Adrenal gland (tissue), 12 donors: ENCODE measurements around the gene MEPCE. TPM values are rescaled to one million over a fixed set of nuclear protein-coding genes. Genes with fewer than 3 reads are reported as not detected.

Source experiments
- DNase-seq, 7 donors: peaks; one replicate each; pipeline ENCODE4 v3.0.0-alpha.2; 2019 to 2020
- H3K27ac ChIP-seq, 5 donors: fragments of 200-600 bp; sonication (generic) in 4 of 5; 1 replicate in 3 of 5; 2 replicates in 2 of 5; pipeline versions ENCODE4 v1.5.1 to v1.8.0; 2016 to 2020; ENCODE audit warnings: mild to moderate bottlenecking in 1 of 5
- H3K27me3 ChIP-seq: fragments of 200-600 bp; 2 replicates; pipeline ENCODE4 v1.8.0; 2021
- H3K36me3 ChIP-seq, 2 donors: fragments of 200-600 bp; replicated peaks in 1 of 2; 1 replicate in 1 of 2; 2 replicates in 1 of 2; pipeline versions ENCODE4 v1.5.1 to v1.8.0; 2018 to 2022
- H3K4me1 ChIP-seq, 2 donors: fragments of 200-600 bp; replicated peaks in 1 of 2; 1 replicate in 1 of 2; 2 replicates in 1 of 2; pipeline versions ENCODE4 v1.5.1 to v1.8.0; 2018 to 2021
- H3K4me3 ChIP-seq, 4 donors: fragments of 200-600 bp; sonication (generic) in 3 of 4; one replicate each; pipeline ENCODE4 v1.5.1; 2016 to 2018
- H3K9me3 ChIP-seq, 3 donors: fragments of 200-600 bp; sonication (generic) in 1 of 3; replicated peaks in 1 of 3; 1 replicate in 2 of 3; 2 replicates in 1 of 3; pipeline versions ENCODE4 v1.5.1 to v1.8.0; 2016 to 2021
- CTCF ChIP-seq, 6 experiments: fragments of 450-650 bp in 4 of 6; fragments of 200-600 bp in 2 of 6; sonication (generic) in 1 of 6; IDR thresholded peaks; 1 replicate in 5 of 6; 2 replicates in 1 of 6; pipeline versions ENCODE4 v1.5.1 to v1.8.0; 2016 to 2021; ENCODE audit warnings: antibody characterized with exemption in 6 of 6, mild to moderate bottlenecking in 2 of 6, moderate library complexity in 1 of 6
- POLR2A ChIP-seq, 2 donors: fragments of 450-650 bp; IDR thresholded peaks; one replicate each; pipeline ENCODE4 v1.6.1; 2017; ENCODE audit warnings: antibody characterized with exemption in 2 of 2, mild to moderate bottlenecking in 2 of 2, moderate library complexity in 1 of 2
- WGBS, 4 donors: extraction: QIAGEN DNeasy Blood & Tissue Kit in 2 of 4; methylation state at CpG; one replicate each; pipeline versions ENCODE4 v1.1.5 to v1.1.7; 2013 to 2017; 5-methylcytosine and 5-hydroxymethylcytosine counted together
- intact Hi-C, 2 donors: fragments of 100-400 bp; cut with DNase I; formaldehyde crosslinking; loops; one replicate each; pipeline versions ENCODE4 v1.14.1 to v1.15.0; 2022 to 2023
- polyA plus RNA-seq, 3 donors: library from polyadenylated mRNA; stranded (reverse); fragments of 200-250 nt in 2 of 3; fragments of 350-450 nt in 1 of 3; fragmentation: Illumina TruSeq in 1 of 3; extraction: RNeasy Lipid Tissue Mini Kit (QIAGEN cat#74804) in 1 of 3; gene quantifications; one replicate each; pipeline ENCODE4 v1.2.3, GENCODE V29; 2013 to 2014
- total RNA-seq, 9 donors: library from RNA; depleted of rRNA in 4 of 9; stranded (reverse); fragments of >200 nt in 4 of 9; fragments of 120-200 nt in 1 of 9; fragmentation: NEBNext Ultra II Directional in 1 of 9; extraction: Animal tissue kit (Norgen Biotek cat#: 25700) in 1 of 9; gene quantifications; one replicate each; pipeline versions ENCODE4 v1.1.0 to v1.2.4, GENCODE V29; 2013 to 2023
- donor health status: healthy with polysubstance abuse.
- donor health status: Bipolar disorder and iron deficiency.
- donor health status: DM: yes; HTN: yes; CAD: no.
- donor health status: DM: no; HTN: no; CAD: no.
- donor health status: DM: no; HTN: no; CAD: no.
- donor health status: DM: yes; HTN: yes; CAD: no.

Gene MEPCE
- total and polyA plus RNA-seq, 12 donors: 24.8 to 76.8 (median 51.8) TPM

GRCh38 chr7:100433276-100433591 is 3.6 kb downstream of the MEPCE start:
- no peak overlapping the region for H3K4me3 ChIP-seq
- DNase-seq: no peak
- no peaks in the 10 kb centered on the region for H3K27me3 ChIP-seq
- peaks cover 0 to 29% of the 10 kb centered on the region in 2 donors for H3K36me3 ChIP-seq
- TF ChIP-seq POLR2A (IDR thresholded peaks at IDR 0.05) (no peak), CTCF (IDR thresholded peaks at IDR 0.05) (no peak)
- intact Hi-C loops: no loop called here
- H3K4me1 ChIP-seq: peaks cover 24 to 52% of the 10 kb centered on the region in 2 donors
- peak overlapping the region in 1 of 5 donors; percentile 95 for H3K27ac ChIP-seq
- WGBS, 4 donors: 60 to 78% (median 68%) methylated on average over 3 to 4 of the region's 4 CpGs
- no peaks in the 10 kb centered on the region for H3K9me3 ChIP-seq

- H3K4me3 ChIP-seq: no peak overlapping the region
- H3K27me3 ChIP-seq: no peaks in the 10 kb centered on the region
- H3K9me3 ChIP-seq: no peaks in the 10 kb centered on the region
- peak overlapping the region in 2 of 5 donors; percentile 95 to 98 for H3K27ac ChIP-seq
- intact Hi-C loops: no loop called here
- H3K36me3 ChIP-seq: peaks cover 0 to 29% of the 10 kb centered on the region in 2 donors
- TF ChIP-seq POLR2A (IDR thresholded peaks at IDR 0.05): no peak
- no peak for TF ChIP-seq CTCF (IDR thresholded peaks at IDR 0.05)
- H3K4me1 ChIP-seq: peaks cover 24 to 54% of the 10 kb centered on the region in 2 donors
- WGBS, 4 donors: 66 to 68% (median 66%) methylated on average over 10 of the region's 10 CpGs
- no peak for DNase-seq
Measured at GRCh38 chr7:100433592-100434296, 4.1 kb downstream of the MEPCE start.

DNA sequence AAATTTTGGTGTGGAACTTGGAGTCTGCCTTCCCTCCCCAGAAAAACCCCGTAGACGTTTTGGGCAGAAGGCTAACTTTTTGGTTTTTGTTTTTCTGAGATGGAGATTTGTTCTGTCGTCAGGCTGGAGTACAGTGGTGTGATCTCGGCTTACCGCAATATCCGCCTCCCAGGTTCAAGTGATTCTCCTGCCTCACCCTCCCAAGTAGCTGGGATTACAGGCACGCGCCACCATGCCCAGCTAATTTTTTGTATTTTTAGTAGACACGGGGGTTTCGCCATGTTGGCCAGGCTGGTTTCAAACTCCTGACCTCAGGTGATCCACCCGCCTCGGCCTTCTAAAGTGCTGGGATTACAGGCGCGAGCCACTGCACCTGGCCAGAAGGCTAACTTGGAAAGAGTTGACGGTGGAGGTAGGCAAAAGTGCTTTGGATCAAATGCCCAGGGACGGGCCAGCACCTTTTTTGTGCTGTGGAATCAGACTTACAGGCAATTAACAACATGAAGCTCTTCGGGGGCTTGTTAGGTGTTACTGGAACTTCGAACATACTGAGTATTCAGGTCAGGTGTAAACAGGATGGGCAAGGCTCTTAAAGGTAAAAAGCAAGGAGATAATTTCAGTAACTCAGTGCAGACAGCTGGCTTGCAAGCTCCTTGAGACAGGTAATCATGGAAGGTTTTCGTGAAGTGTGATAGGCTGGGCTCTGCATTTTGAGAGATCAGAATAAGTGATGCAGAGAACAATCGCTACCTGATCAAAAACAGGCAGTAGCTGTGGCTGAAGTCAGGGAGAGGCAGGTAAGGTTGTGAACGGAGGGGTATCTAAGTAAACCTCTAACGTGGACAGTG is 4.9 kb downstream of the MEPCE start:
- Histone ChIP-seq H3K36me3 (peaks cover 0 to 29% of the 10 kb centered on the region in 2 donors), H3K27me3 (no peaks in the 10 kb centered on the region), H3K4me1 (peaks cover 30 to 61% of the 10 kb centered on the region in 2 donors), H3K4me3 (peak overlapping the region in 1 of 4 donors; percentile 86), H3K27ac (peak overlapping the region in 4 of 5 donors; percentile 90 to 98 (median 94)), H3K9me3 (no peaks in the 10 kb centered on the region)
- WGBS, 4 donors: 76 to 84% (median 82%) methylated on average over 22 of the region's 22 CpGs
- intact Hi-C loops: no loop called here
- TF ChIP-seq POLR2A (IDR thresholded peaks at IDR 0.05) (no peak), CTCF (IDR thresholded peaks at IDR 0.05) (no peak)
- DNase-seq: no peak
